HS-5 (cell line): ENCODE results near the gene PIEZO2.
"Not testable (repeated sequence)": the region's sequence is repeated elsewhere in the genome, so short reads cannot be mapped to it uniquely, and the experiment has no call there.

Source experiments
- DNase-seq: peaks from one replicate; pipeline ENCODE4 v3.0.0-alpha.2; 2012; ENCODE audit warnings: low read depth

PIEZO2 gene

GRCh38 chr18:11148680-11149440, 509 bp downstream of the PIEZO2 start:
- no peak for DNase-seq

- no peak for DNase-seq
Observed at GRCh38 chr18:11147962-11148679, 1.2 kb downstream of the PIEZO2 start.

GRCh38 chr18:11147371-11147951, 1.9 kb downstream of the PIEZO2 start:
- no peak for DNase-seq

- no peak for DNase-seq
Observed at GRCh38 chr18:11146947-11147345, 2.4 kb downstream of the PIEZO2 start.

GRCh38 chr18:11146238-11146946, 3.0 kb downstream of the PIEZO2 start:
- no peak for DNase-seq

GRCh38 chr18:11145413-11146191, 3.8 kb downstream of the PIEZO2 start:
- DNase-seq = no peak

- no peak for DNase-seq
Observed at GRCh38 chr18:11137400-11137799, 12.0 kb downstream of the PIEZO2 start.

GRCh38 chr18:11136241-11136640, 13.1 kb downstream of the PIEZO2 start:
- no peak for DNase-seq

- DNase-seq = no peak
Observed at GRCh38 chr18:11134940-11135339, 14.4 kb downstream of the PIEZO2 start.

GRCh38 chr18:11129059-11129458, 20.3 kb downstream of the PIEZO2 start:
- DNase-seq = not testable (repeated sequence)

- DNase-seq = no peak
Observed at GRCh38 chr18:11125492-11126315, 23.7 kb downstream of the PIEZO2 start.

GRCh38 chr18:11124054-11124453, 25.3 kb downstream of the PIEZO2 start:
- no peak for DNase-seq

- DNase-seq = no peak
Observed at GRCh38 chr18:11121443-11121849, 27.9 kb downstream of the PIEZO2 start.

- DNase-seq = peak; percentile 53
Observed at GRCh38 chr18:11119959-11120587, 29.3 kb downstream of the PIEZO2 start.

- DNase-seq = no peak
Observed at GRCh38 chr18:11119550-11119949, 29.8 kb downstream of the PIEZO2 start.

- no peak for DNase-seq
Observed at GRCh38 chr18:11118051-11118766, 31.2 kb downstream of the PIEZO2 start.

GRCh38 chr18:11115276-11115675, 34.1 kb downstream of the PIEZO2 start:
- DNase-seq = peak; percentile 31

- no peak for DNase-seq
Observed at GRCh38 chr18:11114653-11115052, 34.7 kb downstream of the PIEZO2 start.

- no peak for DNase-seq
Observed at GRCh38 chr18:11113937-11114336, 35.4 kb downstream of the PIEZO2 start.
